T-helper 17 cell (primary cell): ENCODE results near the gene PTPN22. TPM values are rescaled to one million over a fixed set of nuclear protein-coding genes. Genes with fewer than 3 reads are reported as not detected.

ENCODE experiments used
- ATAC-seq: fragments of 150-1000 bp; cut with Tn5 transposase; 2 replicates; pipeline ENCODE4 v1.10.0; 2021; ENCODE audit warnings: mild to moderate bottlenecking, moderate library complexity
- DNase-seq, 3 donors: peaks; one replicate each; pipeline versions ENCODE4 v3.0.0 to v3.0.0-alpha.2; 2020 to 2021
- H3K9me3 ChIP-seq: one replicate; pipeline ENCODE4 v1.7.0; 2013; ENCODE audit warnings: low read length, mild to moderate bottlenecking; ENCODE audit not compliant: control insufficient read depth, poor library complexity, severe bottlenecking
- H3K27ac Mint-ChIP-seq: one replicate; pipeline ENCODE4 v1.8.0; 2022; ENCODE audit warnings: mild to moderate bottlenecking, moderate library complexity, mixed read lengths
- H3K27me3 Mint-ChIP-seq: one replicate; pipeline ENCODE4 v1.8.0; 2022; ENCODE audit warnings: mixed read lengths
- H3K36me3 Mint-ChIP-seq: one replicate; pipeline ENCODE4 v1.8.0; 2022; ENCODE audit warnings: low read depth, mixed read lengths
- H3K4me1 Mint-ChIP-seq: one replicate; pipeline ENCODE4 v1.8.0; 2022; ENCODE audit warnings: mild to moderate bottlenecking, mixed read lengths
- H3K4me3 Mint-ChIP-seq: one replicate; pipeline ENCODE4 v1.8.0; 2022; ENCODE audit warnings: mild to moderate bottlenecking, moderate library complexity, mixed read lengths
- total RNA-seq, 4 donors: library from RNA in 2 of 4; stranded (reverse) in 2 of 4; gene quantifications; one replicate each; pipeline ENCODE4 v1.2.3 and lab custom pipeline; 2022 to 2026

The PTPN22 gene
- total RNA-seq, 2 donors from 2014 or later: 40.8 to 42.6 TPM

GRCh38 chr1:113768916-113769600, 102.5 kb downstream of the PTPN22 start:
- no peaks in the 10 kb centered on the region for H3K27me3 Mint-ChIP-seq
- ATAC-seq: no peak
- peaks cover 28% of the 10 kb centered on the region for H3K4me1 Mint-ChIP-seq
- no peak for DNase-seq
- H3K27ac Mint-ChIP-seq: peak overlapping the region; percentile 70
- H3K9me3 ChIP-seq: no peaks in the 10 kb centered on the region
- H3K4me3 Mint-ChIP-seq: no peak overlapping the region
- H3K36me3 Mint-ChIP-seq: peaks cover 13% of the 10 kb centered on the region

GRCh38 chr1:113765306-113766230, 105.9 kb downstream of the PTPN22 start:
- no peak overlapping the region for H3K4me3 Mint-ChIP-seq
- H3K4me1 Mint-ChIP-seq: peaks cover 23% of the 10 kb centered on the region
- no peak for ATAC-seq
- H3K27ac Mint-ChIP-seq: peak overlapping the region; percentile 67
- H3K9me3 ChIP-seq: no peaks in the 10 kb centered on the region
- DNase-seq: no peak
- peaks cover 12% of the 10 kb centered on the region for H3K36me3 Mint-ChIP-seq
- H3K27me3 Mint-ChIP-seq: no peaks in the 10 kb centered on the region

Other genes starting within 250 kb of the PTPN22 start
- gene PHTF1, start 112.2 kb downstream of the PTPN22 start, total RNA-seq: 10 to 100 TPM; 14.7 to 17.9 TPM
- 10 to 100 TPM; 40.1 to 45.8 TPM for gene RSBN1, start 59.2 kb downstream of the PTPN22 start, total RNA-seq
- 1 to 10 TPM; 1.4 to 1.5 TPM for gene BCL2L15, start 15.9 kb upstream of the PTPN22 start, total RNA-seq
- 10 to 100 TPM; 52.1 to 56.1 TPM for gene AP4B1, start 33.1 kb upstream of the PTPN22 start, total RNA-seq
- 1 to 10 TPM; 5.4 to 7.0 TPM for gene DCLRE1B, start 33.6 kb upstream of the PTPN22 start, total RNA-seq
- 100 to 1,000 TPM; 228 to 253 TPM for gene HIPK1, start 57.6 kb upstream of the PTPN22 start, total RNA-seq
- 1 to 10 TPM; 1.0 to 1.2 TPM for gene OLFML3, start 107.8 kb upstream of the PTPN22 start, total RNA-seq